ENCODE data around the gene ZDHHC19. TPM values are rescaled to one million over a fixed set of nuclear protein-coding genes. Genes with fewer than 3 reads are reported as not detected.

The ZDHHC19 gene
- total and polyA plus RNA-seq, 2 donors (not counting 1 experiment from before 2014, with no cell fraction given), result not detected

DNA sequence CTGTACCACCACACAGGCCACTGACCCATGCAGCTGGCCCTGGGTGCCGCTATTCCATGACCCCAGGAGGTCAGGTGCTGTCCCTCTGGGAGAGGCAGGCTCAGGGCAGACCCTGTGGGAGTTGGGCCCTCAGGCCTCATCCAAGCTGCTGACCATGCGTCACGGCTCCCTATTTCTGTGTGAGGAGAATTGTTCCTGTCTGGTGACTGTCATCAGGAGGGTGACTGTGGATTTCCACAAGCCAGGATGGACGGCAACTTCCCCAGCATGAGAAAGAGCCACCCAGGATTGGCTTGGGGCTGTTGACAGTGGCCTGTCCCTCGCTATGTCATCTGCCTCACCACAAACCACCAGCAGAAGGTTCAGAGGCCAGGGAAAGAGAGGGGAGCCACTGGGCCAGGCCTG is 41.4 kb downstream of the ZDHHC19 start:
- no peak overlapping the region for H3K4me3 ChIP-seq (replicated peaks in 1 of 4; ENCODE audit: control extremely low read depth in 1 of 4, insufficient read depth in 1 of 4, low read depth in 3 of 4, low read length in 4 of 4)

DNA sequence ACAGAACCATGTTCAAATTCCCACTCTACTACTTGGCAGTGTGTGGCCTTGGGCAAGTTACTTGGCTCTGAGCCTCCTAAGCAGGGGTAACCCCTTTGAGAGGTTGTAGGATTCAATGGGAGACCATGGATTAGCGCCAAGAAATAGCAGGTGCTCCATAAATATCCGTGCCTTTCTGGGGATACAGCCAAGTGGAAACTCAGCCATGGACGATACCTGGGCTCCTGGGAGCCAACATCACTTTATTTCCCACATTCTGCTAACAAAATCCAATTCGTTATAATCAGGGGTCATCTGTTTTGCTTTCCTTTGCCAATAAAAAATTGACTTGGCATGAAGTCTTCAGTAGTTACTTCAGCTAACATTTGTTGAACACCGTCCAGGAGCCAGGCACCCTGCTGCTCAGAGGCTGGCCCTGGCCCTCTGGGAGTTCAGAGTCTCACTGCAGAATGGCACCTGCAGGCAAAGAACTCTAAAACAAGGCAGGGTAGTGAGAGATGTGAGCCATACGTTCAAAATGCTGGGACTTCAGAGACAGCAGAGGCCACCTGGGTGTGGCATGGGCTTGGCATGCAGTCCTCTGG is 42.3 kb downstream of the ZDHHC19 start:
- Histone ChIP-seq H3K4me3 (replicated peaks in 1 of 4; ENCODE audit: control extremely low read depth in 1 of 4, insufficient read depth in 1 of 4, low read depth in 3 of 4, low read length in 4 of 4) (no peak overlapping the region), H3K27ac (ENCODE audit: insufficient read depth, low read length) (no peak overlapping the region), H3K4me2 (ENCODE audit: extremely low read depth, insufficient read depth, low read length) (no peak overlapping the region), H3K4me1 (ENCODE audit: control insufficient read depth, extremely low read depth, insufficient read depth, low read length) (no peaks in the 10 kb centered on the region), H3K9me3 (ENCODE audit: control insufficient read depth, insufficient read depth, low read depth, low read length) (no peaks in the 10 kb centered on the region), H3K9ac (ENCODE audit: insufficient read depth, low read length) (no peak overlapping the region), H3K79me2 (ENCODE audit: control insufficient read depth, insufficient read depth, low read length) (no peaks in the 10 kb centered on the region), H3K27me3 (ENCODE audit: control insufficient read depth, insufficient read depth, low read length) (no peaks in the 10 kb centered on the region), H3K36me3 (ENCODE audit: control insufficient read depth, insufficient read depth, low read length) (no peaks in the 10 kb centered on the region), H4K20me1 (ENCODE audit: control insufficient read depth, extremely low read depth, insufficient read depth, low read length) (no peaks in the 10 kb centered on the region), H2AFZ (ENCODE audit: low read length) (no peak overlapping the region)
- no peak for TF ChIP-seq EZH2 (IDR thresholded peaks at IDR 0.05; ENCODE audit: low read length, missing control alignments)
- TF ChIP-seq, protein P1, sequence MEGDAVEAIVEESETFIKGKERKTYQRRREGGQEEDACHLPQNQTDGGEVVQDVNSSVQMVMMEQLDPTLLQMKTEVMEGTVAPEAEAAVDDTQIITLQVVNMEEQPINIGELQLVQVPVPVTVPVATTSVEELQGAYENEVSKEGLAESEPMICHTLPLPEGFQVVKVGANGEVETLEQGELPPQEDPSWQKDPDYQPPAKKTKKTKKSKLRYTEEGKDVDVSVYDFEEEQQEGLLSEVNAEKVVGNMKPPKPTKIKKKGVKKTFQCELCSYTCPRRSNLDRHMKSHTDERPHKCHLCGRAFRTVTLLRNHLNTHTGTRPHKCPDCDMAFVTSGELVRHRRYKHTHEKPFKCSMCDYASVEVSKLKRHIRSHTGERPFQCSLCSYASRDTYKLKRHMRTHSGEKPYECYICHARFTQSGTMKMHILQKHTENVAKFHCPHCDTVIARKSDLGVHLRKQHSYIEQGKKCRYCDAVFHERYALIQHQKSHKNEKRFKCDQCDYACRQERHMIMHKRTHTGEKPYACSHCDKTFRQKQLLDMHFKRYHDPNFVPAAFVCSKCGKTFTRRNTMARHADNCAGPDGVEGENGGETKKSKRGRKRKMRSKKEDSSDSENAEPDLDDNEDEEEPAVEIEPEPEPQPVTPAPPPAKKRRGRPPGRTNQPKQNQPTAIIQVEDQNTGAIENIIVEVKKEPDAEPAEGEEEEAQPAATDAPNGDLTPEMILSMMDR (conservative IDR thresholded peaks at IDR 0.05 in 1 of 2, IDR thresholded peaks at IDR 0.05 in 1 of 2; ENCODE audit: low read depth in 1 of 2, low read length in 2 of 2), result no peak
- DNase-seq (ENCODE audit: low read depth in 2 of 2), result no peak

More for the DNA sequence above, 41.4 kb downstream of the ZDHHC19 start:
- no peaks in the 10 kb centered on the region for H3K79me2 ChIP-seq (ENCODE audit: control insufficient read depth, insufficient read depth, low read length)
- TF ChIP-seq EZH2 (IDR thresholded peaks at IDR 0.05; ENCODE audit: low read length, missing control alignments), result no peak
- TF ChIP-seq, protein P1 (conservative IDR thresholded peaks at IDR 0.05 in 1 of 2, IDR thresholded peaks at IDR 0.05 in 1 of 2; ENCODE audit: low read depth in 1 of 2, low read length in 2 of 2), result no peak
- no peak overlapping the region for H2AFZ ChIP-seq (ENCODE audit: low read length)
- DNase-seq (ENCODE audit: low read depth in 2 of 2), result no peak
- H3K27me3 ChIP-seq (ENCODE audit: control insufficient read depth, insufficient read depth, low read length), result no peaks in the 10 kb centered on the region
- no peaks in the 10 kb centered on the region for H4K20me1 ChIP-seq (ENCODE audit: control insufficient read depth, extremely low read depth, insufficient read depth, low read length)
- H3K27ac ChIP-seq (ENCODE audit: insufficient read depth, low read length), result no peak overlapping the region
- no peak overlapping the region for H3K9ac ChIP-seq (ENCODE audit: insufficient read depth, low read length)
- no peak overlapping the region for H3K4me2 ChIP-seq (ENCODE audit: extremely low read depth, insufficient read depth, low read length)
- no peaks in the 10 kb centered on the region for H3K4me1 ChIP-seq (ENCODE audit: control insufficient read depth, extremely low read depth, insufficient read depth, low read length)
- H3K9me3 ChIP-seq (ENCODE audit: control insufficient read depth, insufficient read depth, low read depth, low read length), result no peaks in the 10 kb centered on the region
- H3K36me3 ChIP-seq (ENCODE audit: control insufficient read depth, insufficient read depth, low read length), result no peaks in the 10 kb centered on the region

DNA sequence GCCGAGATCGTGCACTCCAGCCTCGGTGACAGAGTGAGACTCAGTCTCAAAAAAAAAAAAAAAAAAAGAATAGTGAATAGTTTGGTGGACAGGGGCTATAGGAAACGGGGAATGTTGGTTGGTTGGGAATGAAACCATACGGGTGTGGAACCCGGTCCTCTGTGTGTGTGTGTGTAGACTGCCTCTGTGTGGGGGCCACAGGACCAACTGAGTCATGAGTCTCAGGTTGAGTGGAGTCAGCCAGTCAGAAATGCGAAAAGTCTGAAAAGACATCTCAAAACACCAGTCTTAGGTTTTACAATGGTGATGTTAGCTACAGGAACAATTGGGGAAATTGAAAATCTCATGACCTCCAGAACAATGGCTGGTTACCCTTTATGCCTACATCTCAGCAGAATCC is 44.5 kb downstream of the ZDHHC19 start:
- no peak overlapping the region for H3K9ac ChIP-seq (ENCODE audit: insufficient read depth, low read length)
- H3K27me3 ChIP-seq (ENCODE audit: control insufficient read depth, insufficient read depth, low read length), result no peaks in the 10 kb centered on the region
- H3K9me3 ChIP-seq (ENCODE audit: control insufficient read depth, insufficient read depth, low read depth, low read length), result no peaks in the 10 kb centered on the region
- no peak overlapping the region for H3K4me3 ChIP-seq (replicated peaks in 1 of 4; ENCODE audit: control extremely low read depth in 1 of 4, insufficient read depth in 1 of 4, low read depth in 3 of 4, low read length in 4 of 4)
- no peak overlapping the region for H2AFZ ChIP-seq (ENCODE audit: low read length)
- no peak overlapping the region for H3K27ac ChIP-seq (ENCODE audit: insufficient read depth, low read length)
- no peak for DNase-seq (ENCODE audit: low read depth in 2 of 2)
- no peaks in the 10 kb centered on the region for H4K20me1 ChIP-seq (ENCODE audit: control insufficient read depth, extremely low read depth, insufficient read depth, low read length)
- no peaks in the 10 kb centered on the region for H3K4me1 ChIP-seq (ENCODE audit: control insufficient read depth, extremely low read depth, insufficient read depth, low read length)
- H3K79me2 ChIP-seq (ENCODE audit: control insufficient read depth, insufficient read depth, low read length), result no peaks in the 10 kb centered on the region
- H3K4me2 ChIP-seq (ENCODE audit: extremely low read depth, insufficient read depth, low read length), result no peak overlapping the region
- no peaks in the 10 kb centered on the region for H3K36me3 ChIP-seq (ENCODE audit: control insufficient read depth, insufficient read depth, low read length)
- TF ChIP-seq, protein P1 (conservative IDR thresholded peaks at IDR 0.05 in 1 of 2, IDR thresholded peaks at IDR 0.05 in 1 of 2; ENCODE audit: low read depth in 1 of 2, low read length in 2 of 2), result no peak
- TF ChIP-seq EZH2 (IDR thresholded peaks at IDR 0.05; ENCODE audit: low read length, missing control alignments), result no peak
